Activated B cell treated with CpG ODN at 0.5 μM for 24 hours (primary cell): ENCODE results near the gene PM20D1. TPM values are rescaled to one million over a fixed set of nuclear protein-coding genes. Genes with fewer than 3 reads are reported as not detected.

ENCODE experiments used
- ATAC-seq: fragments of 200-7000 bp; cut with Tn5 transposase; one replicate; pipeline ENCODE4 v1.10.0; 2021; ENCODE audit warnings: low read depth, mild to moderate bottlenecking, moderate library complexity
- CTCF ChIA-PET: fragments of 350-600 bp; sonication (Branson Sonifier 250); formaldehyde crosslinking; loops from one replicate; lab custom pipeline; 2021; ENCODE audit warnings: antibody characterized with exemption; lab: Charles Lee
- POLR2A ChIA-PET: fragments of 350-600 bp; sonication (Branson Sonifier 250); formaldehyde crosslinking; loops from one replicate; lab custom pipeline; 2021; ENCODE audit warnings: antibody characterized with exemption; lab: Charles Lee
- DNase-seq: peaks from one replicate; pipeline ENCODE4 v3.0.0; 2022
- H3K27ac Mint-ChIP-seq: one replicate; pipeline ENCODE4 v1.8.0; 2020; ENCODE audit warnings: mixed read lengths
- H3K27me3 Mint-ChIP-seq: one replicate; pipeline ENCODE4 v1.8.0; 2021; ENCODE audit warnings: mixed read lengths
- H3K36me3 Mint-ChIP-seq: one replicate; pipeline ENCODE4 v1.8.0; 2021; ENCODE audit warnings: low read depth, mixed read lengths
- H3K4me1 Mint-ChIP-seq: one replicate; pipeline ENCODE4 v1.8.0; 2021; ENCODE audit warnings: mixed read lengths
- H3K4me3 Mint-ChIP-seq: one replicate; pipeline ENCODE4 v1.8.0; 2020; ENCODE audit warnings: mild to moderate bottlenecking, mixed read lengths
- H3K9me3 Mint-ChIP-seq: one replicate; pipeline ENCODE4 v1.8.0; 2020; ENCODE audit warnings: mixed read lengths
- CTCF ChIP-seq: fragments of 200-600 bp; IDR thresholded peaks from one replicate; pipeline ENCODE4 v1.8.0; 2022; ENCODE audit warnings: antibody characterized with exemption, mild to moderate bottlenecking
- intact Hi-C: fragments of 100-400 bp; cut with micrococcal nuclease; formaldehyde crosslinking; loops from one replicate; pipeline ENCODE4 v1.15.1; 2024
- total RNA-seq: library from RNA; stranded (reverse); gene quantifications from 2 replicates; pipeline ENCODE4 v1.2.3, GENCODE V29; 2022

The PM20D1 gene
- total RNA-seq, 1 donor from 2014 or later = 2.1 TPM

GRCh38 chr1:205800427-205800826 lies 49.5 kb downstream of the PM20D1 start:
- intact Hi-C loops = no loop called here
- no peak for TF ChIP-seq CTCF
- Mint-ChIP-seq H3K27ac (no peak overlapping the region), H3K36me3 (peaks cover 54% of the 10 kb centered on the region), H3K27me3 (no peaks in the 10 kb centered on the region), H3K4me3 (no peak overlapping the region), H3K4me1 (peaks cover 17% of the 10 kb centered on the region), H3K9me3 (no peaks in the 10 kb centered on the region)
- POLR2A ChIA-PET = no interaction called here
- DNase-seq = no peak
- ATAC-seq = no peak
- CTCF ChIA-PET = interaction anchor here (1.1 kb wide), 1 partner anchor 177 kb away, joined by 3 read pairs; no protein-coding TSS in a partner anchor

- intact Hi-C loops = no loop called here
Measured at GRCh38 chr1:205798577-205798976, 51.4 kb downstream of the PM20D1 start.

GRCh38 chr1:205797168-205797567 lies 52.8 kb downstream of the PM20D1 start:
- H3K27ac Mint-ChIP-seq = no peak overlapping the region
- H3K4me3 Mint-ChIP-seq = no peak overlapping the region
- intact Hi-C loops = no loop called here
- no peaks in the 10 kb centered on the region for H3K9me3 Mint-ChIP-seq
- no peak for TF ChIP-seq CTCF
- DNase-seq (no peak), ATAC-seq (no peak)
- H3K4me1 Mint-ChIP-seq = peaks cover 29% of the 10 kb centered on the region
- ChIA-PET CTCF (interaction anchor here (0.8 kb wide), 1 partner anchor 19 kb away, joined by 3 read pairs; no protein-coding TSS in a partner anchor), POLR2A (no interaction called here)
- no peaks in the 10 kb centered on the region for H3K27me3 Mint-ChIP-seq
- peaks cover 71% of the 10 kb centered on the region for H3K36me3 Mint-ChIP-seq

More at GRCh38 chr1:205798577-205798976, 51.4 kb downstream of the PM20D1 start:
- ChIA-PET CTCF (no interaction called here), POLR2A (no interaction called here)
- no peak for DNase-seq
- peaks cover 20% of the 10 kb centered on the region for H3K4me1 Mint-ChIP-seq
- no peak overlapping the region for H3K27ac Mint-ChIP-seq
- peaks cover 62% of the 10 kb centered on the region for H3K36me3 Mint-ChIP-seq
- no peak overlapping the region for H3K4me3 Mint-ChIP-seq
- no peaks in the 10 kb centered on the region for H3K27me3 Mint-ChIP-seq
- no peaks in the 10 kb centered on the region for H3K9me3 Mint-ChIP-seq
- no peak for TF ChIP-seq CTCF
- ATAC-seq = no peak

- POLR2A ChIA-PET = interaction anchor here (1.0 to 6.6 kb wide), 7 partner anchors 17 to 266 kb away, joined by 3 to 104 read pairs (median 3); partner anchors contain the start of genes PM20D1, RAB29 and SLC41A1
- no peaks in the 10 kb centered on the region for H3K9me3 Mint-ChIP-seq
- peaks cover 37% of the 10 kb centered on the region for H3K4me1 Mint-ChIP-seq
- ATAC-seq (peak; percentile 47), DNase-seq (no peak)
- H3K36me3 Mint-ChIP-seq = peaks cover 85% of the 10 kb centered on the region
- CTCF ChIA-PET = interaction anchor here (0.7 to 9.6 kb wide), 9 partner anchors 10 to 184 kb away, joined by 3 to 255 read pairs (median 3); partner anchors contain the start of genes PM20D1 and RAB29
- H3K27ac Mint-ChIP-seq = peak overlapping the region; percentile 54
- no peaks in the 10 kb centered on the region for H3K27me3 Mint-ChIP-seq
- intact Hi-C loops = no loop called here
- H3K4me3 Mint-ChIP-seq = no peak overlapping the region
- TF ChIP-seq CTCF = no peak
Measured at GRCh38 chr1:205794011-205794730, 55.8 kb downstream of the PM20D1 start.

- intact Hi-C loops = loop anchor here (1.0 to 2.0 kb wide), 3 partner anchors 18 to 30 kb away; partner anchors contain the start of genes RAB29 and SLC41A1
- Mint-ChIP-seq H3K4me3 (no peak overlapping the region), H3K36me3 (peaks cover 75% of the 10 kb centered on the region), H3K9me3 (no peaks in the 10 kb centered on the region), H3K27me3 (no peaks in the 10 kb centered on the region), H3K27ac (peak overlapping the region; percentile 41), H3K4me1 (peaks cover 37% of the 10 kb centered on the region)
- no peak for TF ChIP-seq CTCF
- DNase-seq (no peak), ATAC-seq (no peak)
- CTCF ChIA-PET = interaction anchor here (0.7 to 9.6 kb wide), 10 partner anchors 11 to 321 kb away, joined by 3 to 255 read pairs (median 8); no protein-coding TSS in a partner anchor
- POLR2A ChIA-PET = interaction anchor here (0.6 to 6.6 kb wide), 13 partner anchors 12 to 1661 kb away, joined by 3 to 104 read pairs (median 3); partner anchors contain the start of genes PM20D1, RAB29 and SLC41A1
Measured at GRCh38 chr1:205792961-205793673, 56.8 kb downstream of the PM20D1 start.
